H1 (cell line): Measurements from ENCODE around the gene GRM5. TPM values are rescaled to one million over a fixed set of nuclear protein-coding genes. Genes with fewer than 3 reads are reported as not detected.
"Not testable (repeated sequence)": the region's sequence is repeated elsewhere in the genome, so short reads cannot be mapped to it uniquely, and the experiment has no call there.

ENCODE experiments used
- CTCF ChIA-PET: fragments of 300-600 bp; sonication (Branson Sonifier 250); formaldehyde crosslinking; loops from one replicate; lab custom pipeline; 2021; ENCODE audit not compliant: partially characterized antibody; lab: Charles Lee
- POLR2A ChIA-PET: fragments of 300-600 bp; sonication (Branson Sonifier 250); formaldehyde crosslinking; loops from one replicate; lab custom pipeline; 2021; ENCODE audit warnings: inconsistent platforms; ENCODE audit not compliant: partially characterized antibody; lab: Charles Lee
- DNase-seq, 2 experiments: peaks; one replicate each; pipeline versions ENCODE4 v3.0.0 to v3.0.0-alpha.2; 2010 to 2022; ENCODE audit warnings: low spot score in 2 of 2, low read depth in 1 of 2, mixed read lengths in 1 of 2
- FAIRE-seq: peaks from 2 replicates; lab custom pipeline; 2011; peaks lifted over from hg19 to GRCh38; lab: Jason Lieb, UNC
- H2AFZ ChIP-seq: 2 replicates; pipeline ENCODE4 v1.8.1; 2012; ENCODE audit warnings: low read length, inconsistent platforms
- H2AK5ac ChIP-seq: 2 replicates; pipeline ENCODE4 v1.6.1; 2013; ENCODE audit warnings: low read depth, low read length
- H2BK120ac ChIP-seq: replicated peaks from 2 replicates; pipeline ENCODE3; 2013; ENCODE audit warnings: low read depth, low read length, inconsistent platforms
- H2BK12ac ChIP-seq: 2 replicates; pipeline ENCODE4 v1.6.1; 2013; ENCODE audit warnings: low read depth, low read length
- H2BK15ac ChIP-seq: 2 replicates; pipeline ENCODE4 v1.6.1; 2013; ENCODE audit warnings: low read length
- H2BK20ac ChIP-seq: 2 replicates; pipeline ENCODE4 v1.6.1; 2013; ENCODE audit warnings: low read length
- H2BK5ac ChIP-seq: 2 replicates; pipeline ENCODE4 v1.6.1; 2013; ENCODE audit warnings: low read depth, low read length
- H3K14ac ChIP-seq: 2 replicates; pipeline ENCODE4 v1.6.1; 2013; ENCODE audit warnings: inconsistent platforms; ENCODE audit not compliant: insufficient read length
- H3K18ac ChIP-seq: 2 replicates; pipeline ENCODE4 v1.6.1; 2013; ENCODE audit warnings: low read length; ENCODE audit errors: extremely low read depth
- H3K23ac ChIP-seq: 2 replicates; pipeline ENCODE4 v1.6.1; 2013; ENCODE audit warnings: inconsistent platforms; ENCODE audit not compliant: insufficient read length
- H3K23me2 ChIP-seq: 2 replicates; pipeline ENCODE4 v1.6.1; 2013; ENCODE audit warnings: low read depth, low read length
- H3K27ac ChIP-seq: 2 replicates; pipeline ENCODE4 v1.6.1; 2011; ENCODE audit warnings: low read depth, low read length, inconsistent platforms
- H3K27me3 ChIP-seq, 4 experiments: replicated peaks in 1 of 4; 1 replicate in 1 of 4; 2 replicates in 3 of 4; pipeline versions ENCODE4 v1.6.1 to v1.8.1; 2011 to 2013; ENCODE audit warnings: low read length in 3 of 4, mild to moderate bottlenecking in 3 of 4, inconsistent platforms in 2 of 4, mixed read lengths in 2 of 4, moderate library complexity in 1 of 4; ENCODE audit not compliant: control insufficient read depth in 3 of 4, insufficient read depth in 3 of 4; ENCODE audit errors: extremely low read depth in 1 of 4
- H3K36me3 ChIP-seq, 4 experiments: 2 replicates each; pipeline versions ENCODE4 v1.6.1 to v1.8.1; 2011 to 2013; ENCODE audit warnings: mild to moderate bottlenecking in 4 of 4, low read length in 3 of 4, moderate library complexity in 2 of 4, control low read depth in 1 of 4, inconsistent platforms in 1 of 4; ENCODE audit not compliant: insufficient read depth in 4 of 4, control insufficient read depth in 2 of 4
- H3K4ac ChIP-seq: replicated peaks from 2 replicates; pipeline ENCODE3; 2013; ENCODE audit warnings: low read length, low read depth, mixed read lengths, inconsistent platforms; ENCODE audit not compliant: insufficient read length
- H3K4me1 ChIP-seq, 4 experiments: replicated peaks in 1 of 4; 1 replicate in 1 of 4; 2 replicates in 3 of 4; pipeline versions ENCODE4 v1.6.1 to v1.8.1; 2011 to 2013; ENCODE audit warnings: low read length in 3 of 4, inconsistent platforms in 2 of 4, mixed read lengths in 1 of 4; ENCODE audit not compliant: insufficient read depth in 4 of 4, control insufficient read depth in 3 of 4
- H3K4me2 ChIP-seq, 2 experiments: 2 replicates each; pipeline versions ENCODE4 v1.6.1 to v1.8.1; 2011 to 2013; ENCODE audit warnings: low read depth in 2 of 2, low read length in 2 of 2, control low read depth in 1 of 2, inconsistent platforms in 1 of 2, mild to moderate bottlenecking in 1 of 2; ENCODE audit not compliant: insufficient read depth in 1 of 2
- H3K4me3 ChIP-seq, 4 experiments: fragments of 200-600, 300-600 bp in 1 of 4; sonication (generic), shearing (Covaris generic), sonication (Bioruptor Twin) in 1 of 4; 2 replicates each; pipeline versions ENCODE4 v1.5.1 to v1.8.1; 2011 to 2016; ENCODE audit warnings: low read length in 4 of 4, low read depth in 3 of 4, control low read depth in 2 of 4, inconsistent platforms in 2 of 4, mild to moderate bottlenecking in 2 of 4, mixed read lengths in 1 of 4, moderate library complexity in 1 of 4; ENCODE audit not compliant: insufficient read depth in 2 of 4; ENCODE audit errors: extremely low read depth in 1 of 4
- H3K56ac ChIP-seq: replicated peaks from 2 replicates; pipeline ENCODE3; 2013; ENCODE audit warnings: low read depth, mild to moderate bottlenecking, mixed read lengths, low read length, inconsistent platforms; ENCODE audit not compliant: insufficient read length
- H3K79me1 ChIP-seq: 2 replicates; pipeline ENCODE4 v1.6.1; 2013; ENCODE audit warnings: low read depth, low read length, control low read depth
- H3K79me2 ChIP-seq, 2 experiments: 2 replicates each; pipeline versions ENCODE4 v1.6.1 to v1.8.1; 2012 to 2013; ENCODE audit warnings: low read length in 2 of 2, mild to moderate bottlenecking in 2 of 2, inconsistent platforms in 1 of 2; ENCODE audit not compliant: insufficient read depth in 2 of 2, control insufficient read depth in 1 of 2
- H3K9ac ChIP-seq, 4 experiments: replicated peaks in 1 of 4; 1 replicate in 1 of 4; 2 replicates in 3 of 4; pipeline versions ENCODE4 v1.6.1 to v1.8.1; 2011 to 2013; ENCODE audit warnings: low read depth in 3 of 4, low read length in 3 of 4, control low read depth in 2 of 4, mild to moderate bottlenecking in 2 of 4, moderate library complexity in 2 of 4, inconsistent platforms in 1 of 4; ENCODE audit errors: extremely low read depth in 1 of 4
- H3K9me3 ChIP-seq, 2 experiments: 2 replicates each; pipeline versions ENCODE4 v1.6.1 to v1.8.1; 2012 to 2013; ENCODE audit warnings: mild to moderate bottlenecking in 2 of 2, moderate library complexity in 2 of 2, control low read depth in 1 of 2, inconsistent platforms in 1 of 2, low read depth in 1 of 2, low read length in 1 of 2, mixed read lengths in 1 of 2; ENCODE audit not compliant: insufficient read depth in 2 of 2
- H4K20me1 ChIP-seq, 2 experiments: replicated peaks in 1 of 2; 2 replicates each; pipeline versions ENCODE3 to v1.8.1; 2011 to 2013; ENCODE audit warnings: inconsistent platforms in 2 of 2, low read length in 2 of 2, mild to moderate bottlenecking in 1 of 2; ENCODE audit not compliant: insufficient read depth in 2 of 2, control insufficient read depth in 1 of 2
- H4K5ac ChIP-seq: 2 replicates; pipeline ENCODE4 v1.6.1; 2013; ENCODE audit warnings: low read length, low read depth, mixed read lengths, inconsistent platforms; ENCODE audit not compliant: insufficient read length
- H4K8ac ChIP-seq: 2 replicates; pipeline ENCODE4 v1.8.0; 2013; ENCODE audit warnings: mild to moderate bottlenecking, moderate library complexity, low read length, inconsistent platforms; ENCODE audit not compliant: insufficient read depth; ENCODE audit errors: extremely low read depth
- H4K91ac ChIP-seq: replicated peaks from 2 replicates; pipeline ENCODE3; 2013; ENCODE audit warnings: low read length, mixed read lengths, inconsistent platforms; ENCODE audit not compliant: insufficient read length
- WGBS, 2 experiments: shearing (Covaris generic) in 1 of 2; methylation state at CpG; one replicate each; pipeline versions ENCODE4 v1.1.6 to v1.1.7; 2013 to 2015; ENCODE audit warnings: low lambda C conversion rate in 2 of 2, mixed read lengths in 2 of 2, inconsistent platforms in 1 of 2, low coverage in 1 of 2, missing lambda C conversion rate in 1 of 2; ENCODE audit not compliant: insufficient replicate concordance in 2 of 2, insufficient coverage in 1 of 2, insufficient read length in 1 of 2; ENCODE audit errors: extremely low coverage in 1 of 2, missing lambda C conversion rate in 1 of 2; 5-methylcytosine and 5-hydroxymethylcytosine counted together
- polyA plus RNA-seq, 7 experiments: library from polyadenylated mRNA; depleted of rRNA in 3 of 7; stranded (reverse) in 5 of 7; unstranded in 2 of 7; fragments of >200 nt in 5 of 7; fragments of 200-250 nt in 2 of 7; gene quantifications; 1 replicate in 5 of 7; 2 replicates in 1 of 7; 4 replicates in 1 of 7; pipeline versions ENCODE4 v1.2.1 to v1.2.3, GENCODE V29; 2011 to 2013; ENCODE audit warnings: missing spikeins in 2 of 7, mixed read lengths in 2 of 7
- total RNA-seq: library from RNA; stranded (reverse); fragmentation: NEBNext Ultra II Directional; extraction: Animal tissue kit (Norgen Biotek cat#: 25700); gene quantifications from 2 replicates; pipeline ENCODE4 v1.2.1, GENCODE V29; 2021

Gene GRM5
- total and polyA plus RNA-seq, 2 of the 8 experiments (the other 6 are each of a cell fraction or from before 2014, with no cell fraction given): 0.15 to 0.43 TPM

GRCh38 chr11:89061839-89062238 lies 3.9 kb downstream of the GRM5 start:
- H3K79me1 ChIP-seq, H4K91ac ChIP-seq, CTCF ChIA-PET, H3K4me1 ChIP-seq, H3K4me2 ChIP-seq, H3K4ac ChIP-seq, H3K36me3 ChIP-seq, H3K14ac ChIP-seq, H3K56ac ChIP-seq, H2AFZ ChIP-seq, H2BK15ac ChIP-seq, H4K8ac ChIP-seq, H4K20me1 ChIP-seq, H3K23ac ChIP-seq, H2AK5ac ChIP-seq, H2BK120ac ChIP-seq, H3K18ac ChIP-seq, H2BK12ac ChIP-seq, H3K4me3 ChIP-seq, POLR2A ChIA-PET, H3K9ac ChIP-seq, H3K27ac ChIP-seq, H2BK20ac ChIP-seq, DNase-seq, H4K5ac ChIP-seq, H3K23me2 ChIP-seq, H2BK5ac ChIP-seq, H3K9me3 ChIP-seq, H3K79me2 ChIP-seq: not testable (repeated sequence)
- H3K27me3 ChIP-seq: peaks cover 10 to 44% (median 33%) of the 10 kb centered on the region in 4 experiments
- peak; percentile 82 for FAIRE-seq
- WGBS, 2 experiments: 84% methylated on average over 5 of the region's 5 CpGs; no CpG with 5 or more reads in 1 of the 2 experiments

- H3K36me3 ChIP-seq, H3K27ac ChIP-seq, CTCF ChIA-PET, H3K9me3 ChIP-seq, H3K27me3 ChIP-seq, H2BK20ac ChIP-seq, H3K56ac ChIP-seq, H3K4me3 ChIP-seq, H3K14ac ChIP-seq, H3K79me2 ChIP-seq, POLR2A ChIA-PET, H2BK5ac ChIP-seq, DNase-seq, H3K18ac ChIP-seq, H3K4me1 ChIP-seq, H2BK120ac ChIP-seq, H3K9ac ChIP-seq, H4K5ac ChIP-seq, H4K20me1 ChIP-seq, H2AFZ ChIP-seq, H4K8ac ChIP-seq, H3K4me2 ChIP-seq, H3K4ac ChIP-seq, H2BK12ac ChIP-seq, H3K23ac ChIP-seq, H3K79me1 ChIP-seq, H2BK15ac ChIP-seq, H4K91ac ChIP-seq, H2AK5ac ChIP-seq, H3K23me2 ChIP-seq, FAIRE-seq: not testable (repeated sequence)
- WGBS, 2 experiments: 88% methylated on average over 1 of the region's 1 CpG; no CpG with 5 or more reads in 1 of the 2 experiments
Measured at GRCh38 chr11:89057406-89057805, 8.4 kb downstream of the GRM5 start.
